A549 (cell line): ENCODE results near the gene THADA. TPM values are rescaled to one million over a fixed set of nuclear protein-coding genes. Genes with fewer than 3 reads are reported as not detected.
A peak's percentile ranks its signal among the peaks of the same experiment; 100 is the strongest.

ENCODE experiments used
- ATAC-seq, 2 experiments: fragments of 200-7000 bp in 1 of 2; fragments of >200 bp in 1 of 2; cut with Nextera tagmentation in 1 of 2; cut with Tn5 transposase in 1 of 2; 3 replicates each; pipeline versions ENCODE4 v1.8.0 to v1.9.1; 2018 to 2020; ENCODE audit warnings: mild to moderate bottlenecking in 1 of 2, moderate library complexity in 1 of 2
- CTCF ChIA-PET: fragments of 300-600 bp; sonication (Branson Sonifier 250); formaldehyde crosslinking; extraction: SDS; loops from one replicate; lab custom pipeline; 2021; ENCODE audit warnings: antibody characterized with exemption, inconsistent platforms; lab: Yijun Ruan, JAX
- POLR2A ChIA-PET: fragments of 350-600 bp; formaldehyde crosslinking; extraction: SDS; loops from one replicate; lab custom pipeline; 2021; ENCODE audit warnings: antibody characterized with exemption, inconsistent platforms; lab: Yijun Ruan, JAX
- DNase-seq, 2 experiments: peaks; one replicate each; pipeline versions ENCODE4 v3.0.0 to v3.0.0-alpha.2; 2011 to 2016; ENCODE audit warnings: low read depth in 1 of 2, low spot score in 1 of 2
- FAIRE-seq: peaks from 2 replicates; lab custom pipeline; 2011; peaks lifted over from hg19 to GRCh38; lab: Jason Lieb, UNC
- H3K27ac ChIP-seq, 2 experiments: fragments of >200 bp; sonication (Bioruptor Twin); formaldehyde crosslinking; 3 replicates each; pipeline ENCODE4 v1.5.1; 2016 to 2017
- H3K4me1 ChIP-seq: fragments of >200 bp; sonication (Bioruptor Twin); formaldehyde crosslinking; 3 replicates; pipeline ENCODE4 v1.6.1; 2016
- H3K4me2 ChIP-seq: fragments of >200 bp; sonication (Bioruptor Twin); formaldehyde crosslinking; 3 replicates; pipeline ENCODE4 v1.6.1; 2016
- H3K4me3 ChIP-seq: fragments of >200 bp; sonication (Bioruptor Twin); formaldehyde crosslinking; 3 replicates; pipeline ENCODE4 v1.5.1; 2016
- H3K9me3 ChIP-seq: fragments of >200 bp; sonication (Bioruptor Twin); formaldehyde crosslinking; 3 replicates; pipeline ENCODE4 v1.6.1; 2016
- BHLHE40 ChIP-seq: IDR thresholded peaks from 2 replicates; pipeline ENCODE4 v1.6.1; 2012; ENCODE audit warnings: low read depth, low read length, inconsistent platforms
- EP300 ChIP-seq, 2 experiments: fragments of >200 bp; sonication (Bioruptor Twin); formaldehyde crosslinking; IDR thresholded peaks; 2 replicates in 1 of 2; 3 replicates in 1 of 2; pipeline ENCODE4 v1.6.1; 2016 to 2017
- ESRRA ChIP-seq: fragments of 150-350 bp; IDR thresholded peaks from 2 replicates; pipeline ENCODE4 v1.6.1; 2014; ENCODE audit warnings: mild to moderate bottlenecking, low read length, borderline replicate concordance
- FOSB ChIP-seq: fragments of 250-450 bp; sonication (Bioruptor Pico); IDR thresholded peaks from 2 replicates; pipeline ENCODE4 v1.5.0; 2020; ENCODE audit warnings: mild to moderate bottlenecking, moderate library complexity
- FOXS1 ChIP-seq: fragments of 250-450 bp; sonication (Bioruptor Pico); IDR thresholded peaks from 2 replicates; pipeline ENCODE4 v1.5.0; 2020; ENCODE audit warnings: mild to moderate bottlenecking, moderate library complexity
- HDAC2 ChIP-seq: fragments of 200-600 bp; sonication (generic); IDR thresholded peaks from 2 replicates; pipeline ENCODE4 v1.6.1; 2016
- HEYL ChIP-seq: fragments of 250-450 bp; sonication (Bioruptor Pico); IDR thresholded peaks from 2 replicates; pipeline ENCODE4 v1.8.0; 2021; ENCODE audit warnings: mild to moderate bottlenecking, moderate library complexity
- HMGXB4 ChIP-seq: fragments of 250-450 bp; sonication (Bioruptor Pico); IDR thresholded peaks from 2 replicates; pipeline ENCODE4 v1.5.0; 2021; ENCODE audit warnings: mild to moderate bottlenecking, moderate library complexity, borderline replicate concordance
- JUN ChIP-seq, 2 experiments: fragments of >200 bp; sonication (Bioruptor Twin); formaldehyde crosslinking; IDR thresholded peaks; 2 replicates in 1 of 2; 3 replicates in 1 of 2; pipeline ENCODE4 v1.6.1; 2016 to 2017
- JUNB ChIP-seq: fragments of >200 bp; sonication (Bioruptor Twin); formaldehyde crosslinking; IDR thresholded peaks from 2 replicates; pipeline ENCODE4 v1.6.1; 2016
- KDM1A ChIP-seq: fragments of 200-600 bp; sonication (generic); IDR thresholded peaks from 2 replicates; pipeline ENCODE4 v1.6.1; 2016; ENCODE audit warnings: low read depth, mild to moderate bottlenecking
- KDM5A ChIP-seq: fragments of 200-600 bp; sonication (generic); IDR thresholded peaks from 2 replicates; pipeline ENCODE4 v1.6.1; 2016; ENCODE audit warnings: antibody characterized with exemption, mild to moderate bottlenecking
- MAFK ChIP-seq: fragments of 450-650 bp; IDR thresholded peaks from 2 replicates; pipeline ENCODE4 v1.6.1; 2014; ENCODE audit not compliant: partially characterized antibody
- MAZ ChIP-seq: fragments of 150-350 bp; IDR thresholded peaks from 2 replicates; pipeline ENCODE4 v1.6.1; 2014; ENCODE audit warnings: antibody characterized with exemption, low read depth, low read length, borderline replicate concordance
- NFE2L2 ChIP-seq: fragments of 150-350 bp; conservative IDR thresholded peaks from 2 replicates; pipeline ENCODE4 v1.6.1; 2014; ENCODE audit warnings: low read length
- POLR2A ChIP-seq: IDR thresholded peaks from 2 replicates; pipeline ENCODE4 v1.6.1; 2012; ENCODE audit warnings: mild to moderate bottlenecking, low read length
- POLR2AphosphoS2 ChIP-seq: conservative IDR thresholded peaks from 2 replicates; pipeline ENCODE4 v1.6.1; 2012; ENCODE audit warnings: low read length, improper control_type of control experiment, inconsistent platforms
- RAD21 ChIP-seq, 2 experiments: fragments of >200 bp in 1 of 2; sonication (Bioruptor Twin) in 1 of 2; formaldehyde crosslinking in 1 of 2; IDR thresholded peaks in 1 of 2; conservative IDR thresholded peaks in 1 of 2; 2 replicates in 1 of 2; 3 replicates in 1 of 2; pipeline ENCODE4 v1.6.1; 2012 to 2018; ENCODE audit warnings: inconsistent platforms in 1 of 2
- RCOR1 ChIP-seq: fragments of 150-350 bp; IDR thresholded peaks from 2 replicates; pipeline ENCODE4 v1.6.1; 2014; ENCODE audit warnings: antibody characterized with exemption, low read length, low read depth
- RFX5 ChIP-seq: fragments of 450-650 bp; IDR thresholded peaks from 2 replicates; pipeline ENCODE4 v1.7.1; 2014; ENCODE audit warnings: antibody characterized with exemption, mild to moderate bottlenecking, moderate library complexity
- SMC3 ChIP-seq: fragments of >200 bp; sonication (Bioruptor Twin); formaldehyde crosslinking; IDR thresholded peaks from 3 replicates; pipeline ENCODE4 v1.6.1; 2018; ENCODE audit warnings: inconsistent platforms
- TFCP2L1 ChIP-seq: fragments of 250-450 bp; sonication (Bioruptor Pico); IDR thresholded peaks from 2 replicates; pipeline ENCODE4 v1.5.0; 2021; ENCODE audit warnings: mild to moderate bottlenecking
- ZC3H11A ChIP-seq: fragments of 450-650 bp; IDR thresholded peaks from 2 replicates; pipeline ENCODE4 v1.6.1; 2014; ENCODE audit warnings: antibody characterized with exemption, mild to moderate bottlenecking
- ZSCAN20 ChIP-seq: fragments of 250-450 bp; sonication (Bioruptor Pico); IDR thresholded peaks from 2 replicates; pipeline ENCODE4 v1.8.0; 2022; ENCODE audit warnings: mild to moderate bottlenecking, moderate library complexity
- WGBS: methylation state at CpG from one replicate; pipeline ENCODE4 v1.1.6; 2017; ENCODE audit errors: missing lambda C conversion rate; 5-methylcytosine and 5-hydroxymethylcytosine counted together
- polyA plus RNA-seq, 4 experiments: library from polyadenylated mRNA; depleted of rRNA in 3 of 4; stranded (reverse); fragments of >200 nt; fragmentation: RNase III in 1 of 4; extraction: RNeasy Plus Mini Kit Qiagen cat#74134 plus additional on column Dnase treatment in 1 of 4; gene quantifications; 2 replicates in 3 of 4; 3 replicates in 1 of 4; pipeline ENCODE4 v1.2.3, GENCODE V29; 2011 to 2017
- TF ChIP-seq, protein P1 (sequence below): IDR thresholded peaks from 2 replicates; pipeline ENCODE4 v1.6.1; 2012
- TF ChIP-seq, protein P2 (sequence below): IDR thresholded peaks from 2 replicates; pipeline ENCODE4 v1.6.1; 2012
- TF ChIP-seq, protein P3 (sequence below): IDR thresholded peaks from 2 replicates; pipeline ENCODE4 v1.6.1; 2012; ENCODE audit warnings: low read depth, borderline replicate concordance

Gene THADA
- polyA plus RNA-seq, 2 of the 4 experiments (the other 2 are of a cell fraction): 21.8 to 37.9 TPM

GRCh38 chr2:43223521-43224001 is 372.3 kb downstream of the THADA start:
- DNase-seq (peak in 1 of 2 experiments; percentile 30), FAIRE-seq (no peak), ATAC-seq (no peak)
- Histone ChIP-seq H3K9me3 (no peaks in the 10 kb centered on the region), H3K4me2 (peak overlapping the region; percentile 96), H3K4me3 (peak overlapping the region; percentile 86), H3K27ac (peak overlapping the region; percentile 89 to 98), H3K4me1 (peaks cover 55% of the 10 kb centered on the region)
- ChIA-PET CTCF (interaction anchor here (0.6 to 11.1 kb wide), 31 partner anchors 9 to 569 kb away, joined by 3 to 163 read pairs (median 5); no protein-coding TSS in a partner anchor), POLR2A (interaction anchor here (0.6 to 1.2 kb wide), 2 partner anchors 182 to 356 kb away, joined by 3 to 4 read pairs; no protein-coding TSS in a partner anchor)
- TF ChIP-seq HDAC2 (no peak), MAFK (no peak), SMC3 (no peak), MAZ (no peak), NFE2L2 (no peak), HMGXB4 (CRISPR knock-in tag) (no peak), FOXS1 (CRISPR knock-in tag) (no peak), HEYL (no peak), EP300 (IDR thresholded peaks at IDR 0.05) (no peak), ZSCAN20 (CRISPR knock-in tag) (no peak), FOSB (CRISPR knock-in tag) (no peak), BHLHE40 (no peak)
- 51% methylated on average over 4 of the region's 4 CpGs for WGBS

GRCh38 chr2:43222475-43223309 is 373.1 kb downstream of the THADA start:
- 58% methylated on average over 8 of the region's 8 CpGs for WGBS
- FAIRE-seq (no peak), ATAC-seq (no peak), DNase-seq (no peak)
- ChIA-PET CTCF (interaction anchor here (0.9 to 11.1 kb wide), 29 partner anchors 8 to 395 kb away, joined by 3 to 163 read pairs (median 4); no protein-coding TSS in a partner anchor), POLR2A (interaction anchor here (0.8 to 1.4 kb wide), 8 partner anchors 54 to 373 kb away, joined by 3 to 5 read pairs (median 4); partner anchors contain the start of gene THADA)
- Histone ChIP-seq H3K27ac (peak overlapping the region; percentile 89 to 95), H3K4me1 (peaks cover 52% of the 10 kb centered on the region), H3K9me3 (no peaks in the 10 kb centered on the region), H3K4me2 (peak overlapping the region; percentile 96), H3K4me3 (peak overlapping the region; percentile 86; the same call in 2 of the 3 replicates)
- TF ChIP-seq HDAC2 (0 out of 2 replicates have a peak, but pooled peaks have one; percentile 18), ZC3H11A (no peak)

DNA sequence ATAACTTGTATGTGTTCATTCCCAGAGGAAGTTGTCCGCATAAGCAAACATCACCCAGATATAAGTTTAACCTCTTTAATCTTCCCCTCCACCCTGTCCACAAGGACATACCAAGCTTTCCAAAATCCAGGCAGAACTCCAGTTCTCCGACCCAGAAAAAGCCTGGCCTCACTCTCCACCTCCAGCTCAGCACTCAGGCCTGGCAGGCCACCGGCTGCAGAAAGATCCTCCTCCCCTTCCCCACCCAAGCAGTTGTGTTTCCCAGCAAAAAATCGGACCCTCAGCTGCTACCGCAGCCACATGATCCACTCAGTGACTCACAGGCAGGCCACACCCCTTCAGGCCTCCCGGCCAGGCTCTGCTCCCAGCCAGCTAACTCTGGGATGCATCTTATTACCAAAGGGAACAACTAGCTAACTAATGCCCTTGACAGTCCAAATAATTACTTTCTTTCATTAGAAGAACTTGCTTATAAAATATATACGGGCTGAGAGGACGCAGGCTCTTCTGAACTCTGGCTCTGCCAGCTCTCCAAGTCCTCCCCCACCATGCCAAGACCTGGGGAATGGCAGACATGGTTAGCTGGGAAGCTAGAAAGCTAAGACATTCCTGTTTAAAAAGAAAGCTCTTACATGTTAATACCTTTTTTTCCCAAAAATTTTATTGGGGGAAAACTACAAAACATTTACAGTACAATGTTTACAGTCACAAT is 373.9 kb downstream of the THADA start:
- peak; percentile 17 to 23; a peak in 4 of 6 replicates for ATAC-seq
- Histone ChIP-seq H3K4me1 (peaks cover 52% of the 10 kb centered on the region), H3K27ac (peak overlapping the region; percentile 89 to 95), H3K9me3 (no peaks in the 10 kb centered on the region), H3K4me3 (peak overlapping the region; percentile 86), H3K4me2 (peak overlapping the region; percentile 96)
- DNase-seq: peak; percentile 89 to 91
- 2% methylated on average over 8 of the region's 8 CpGs for WGBS
- ChIA-PET POLR2A (interaction anchor here (0.8 to 1.4 kb wide), 7 partner anchors 53 to 374 kb away, joined by 3 to 5 read pairs (median 4); partner anchors contain the start of gene THADA), CTCF (interaction anchor here (0.5 to 11.1 kb wide), 21 partner anchors 7 to 393 kb away, joined by 3 to 163 read pairs (median 4); no protein-coding TSS in a partner anchor)
- FAIRE-seq: no peak
- TF ChIP-seq, protein P1, sequence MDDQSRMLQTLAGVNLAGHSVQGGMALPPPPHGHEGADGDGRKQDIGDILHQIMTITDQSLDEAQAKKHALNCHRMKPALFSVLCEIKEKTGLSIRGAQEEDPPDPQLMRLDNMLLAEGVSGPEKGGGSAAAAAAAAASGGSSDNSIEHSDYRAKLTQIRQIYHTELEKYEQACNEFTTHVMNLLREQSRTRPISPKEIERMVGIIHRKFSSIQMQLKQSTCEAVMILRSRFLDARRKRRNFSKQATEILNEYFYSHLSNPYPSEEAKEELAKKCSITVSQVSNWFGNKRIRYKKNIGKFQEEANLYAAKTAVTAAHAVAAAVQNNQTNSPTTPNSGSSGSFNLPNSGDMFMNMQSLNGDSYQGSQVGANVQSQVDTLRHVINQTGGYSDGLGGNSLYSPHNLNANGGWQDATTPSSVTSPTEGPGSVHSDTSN: peak; percentile 31; the same call in 1 of the 2 replicates
- TF ChIP-seq RFX5 (no peak), TFCP2L1 (CRISPR knock-in tag) (peak; percentile 82), POLR2AphosphoS2 (0 out of 2 replicates have a peak, but pooled peaks have one; percentile 90), ESRRA (no peak), RAD21 (conservative IDR thresholded peaks at IDR 0.05 in 1 of 2, IDR thresholded peaks at IDR 0.05 in 1 of 2) (peak; percentile 13 to 35; a peak in 2 of 5 replicates), HDAC2 (no peak), JUNB (0 out of 2 replicates have a peak, but pooled peaks have one; percentile 37), ZC3H11A (no peak), JUN (IDR thresholded peaks at IDR 0.05) (peak; percentile 72 to 95), KDM5A (peak; percentile 38; the same call in 1 of the 2 replicates), SMC3 (peak; percentile 40; the same call in 2 of the 3 replicates), RCOR1 (no peak), POLR2A (peak; percentile 29), KDM1A (no peak), FOSB (CRISPR knock-in tag) (0 out of 2 replicates have a peak, but pooled peaks have one; percentile 47)
- TF ChIP-seq, protein P2, sequence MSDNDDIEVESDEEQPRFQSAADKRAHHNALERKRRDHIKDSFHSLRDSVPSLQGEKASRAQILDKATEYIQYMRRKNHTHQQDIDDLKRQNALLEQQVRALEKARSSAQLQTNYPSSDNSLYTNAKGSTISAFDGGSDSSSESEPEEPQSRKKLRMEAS: peak; percentile 63; the same call in 1 of the 2 replicates
- TF ChIP-seq, protein P3, sequence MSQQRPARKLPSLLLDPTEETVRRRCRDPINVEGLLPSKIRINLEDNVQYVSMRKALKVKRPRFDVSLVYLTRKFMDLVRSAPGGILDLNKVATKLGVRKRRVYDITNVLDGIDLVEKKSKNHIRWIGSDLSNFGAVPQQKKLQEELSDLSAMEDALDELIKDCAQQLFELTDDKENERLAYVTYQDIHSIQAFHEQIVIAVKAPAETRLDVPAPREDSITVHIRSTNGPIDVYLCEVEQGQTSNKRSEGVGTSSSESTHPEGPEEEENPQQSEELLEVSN: 0 out of 2 replicates have a peak, but pooled peaks have one; percentile 25
